CD4-positive, alpha-beta T cell (primary cell): ENCODE measurements around the gene IP6K3. TPM values are rescaled to one million over a fixed set of nuclear protein-coding genes. Genes with fewer than 3 reads are reported as not detected.

ENCODE experiments used
- ATAC-seq: fragments of 200-7000 bp; cut with Tn5 transposase; one replicate; pipeline ENCODE4 v1.10.0; 2022; ENCODE audit warnings: mild to moderate bottlenecking; ENCODE audit not compliant: poor library complexity
- CTCF ChIA-PET: fragments of 350-600 bp; sonication (Branson Sonifier 250); formaldehyde crosslinking; loops from one replicate; lab custom pipeline; 2021; ENCODE audit warnings: antibody characterized with exemption, inconsistent platforms; lab: Charles Lee
- POLR2A ChIA-PET: fragments of 350-600 bp; sonication (Branson Sonifier 250); formaldehyde crosslinking; loops from one replicate; lab custom pipeline; 2021; ENCODE audit warnings: antibody characterized with exemption, inconsistent platforms; lab: Charles Lee
- DNase-seq, 14 experiments: peaks; one replicate each; pipeline ENCODE4 v3.0.0-alpha.2; 2013 to 2020; ENCODE audit warnings: mixed read lengths in 2 of 14
- H3K27ac ChIP-seq, 2 donors: one replicate each; pipeline versions ENCODE4 v1.5.1 to v1.7.0; 2013; ENCODE audit warnings: low read length in 2 of 2, low read depth in 1 of 2, mild to moderate bottlenecking in 1 of 2
- H3K27me3 ChIP-seq, 2 experiments: 1 replicate in 1 of 2; 2 replicates in 1 of 2; pipeline versions ENCODE4 v1.6.1 to v1.7.0; 2013; ENCODE audit warnings: low read length in 2 of 2, control low read depth in 1 of 2, mild to moderate bottlenecking in 1 of 2, moderate library complexity in 1 of 2; ENCODE audit not compliant: insufficient read depth in 2 of 2, control insufficient read depth in 1 of 2
- H3K36me3 ChIP-seq: one replicate; pipeline ENCODE4 v1.6.1; 2013; ENCODE audit warnings: low read length, control low read depth; ENCODE audit not compliant: insufficient read depth
- H3K4me1 ChIP-seq: one replicate; pipeline ENCODE4 v1.6.1; 2013; ENCODE audit warnings: low read length, control low read depth; ENCODE audit not compliant: insufficient read depth
- H3K4me3 ChIP-seq: one replicate; pipeline ENCODE4 v1.5.1; 2013; ENCODE audit warnings: mild to moderate bottlenecking, low read length, moderate library complexity
- H3K9me3 ChIP-seq, 2 experiments: 1 replicate in 1 of 2; 2 replicates in 1 of 2; pipeline versions ENCODE4 v1.6.1 to v1.7.0; 2013; ENCODE audit warnings: low read length in 2 of 2, mild to moderate bottlenecking in 2 of 2, control low read depth in 1 of 2, moderate library complexity in 1 of 2; ENCODE audit not compliant: control insufficient read depth in 1 of 2, insufficient read depth in 1 of 2
- H3K27ac Mint-ChIP-seq: one replicate; pipeline ENCODE4 v1.8.0; 2020; ENCODE audit warnings: mixed read lengths
- H3K27me3 Mint-ChIP-seq: one replicate; pipeline ENCODE4 v1.8.0; 2021; ENCODE audit warnings: mixed read lengths
- H3K36me3 Mint-ChIP-seq: one replicate; pipeline ENCODE4 v1.8.0; 2021; ENCODE audit warnings: low read depth, mixed read lengths
- H3K4me1 Mint-ChIP-seq: one replicate; pipeline ENCODE4 v1.8.0; 2021; ENCODE audit warnings: low read depth, mixed read lengths
- H3K4me3 Mint-ChIP-seq: one replicate; pipeline ENCODE4 v1.8.0; 2020; ENCODE audit warnings: mild to moderate bottlenecking, mixed read lengths
- H3K9me3 Mint-ChIP-seq: one replicate; pipeline ENCODE4 v1.8.0; 2020; ENCODE audit warnings: mixed read lengths
- CTCF ChIP-seq: fragments of 200-600 bp; IDR thresholded peaks from one replicate; pipeline ENCODE4 v1.8.0; 2022; ENCODE audit warnings: antibody characterized with exemption, mild to moderate bottlenecking
- intact Hi-C, 2 experiments: fragments of 100-400 bp; cut with DNase I in 1 of 2; cut with micrococcal nuclease in 1 of 2; formaldehyde crosslinking; loops; one replicate each; pipeline versions ENCODE4 v1.15.1 to v1.9.0; 2023 to 2025; cut with DNase I, micrococcal nuclease
- total RNA-seq, 174 experiments: library from RNA in 2 of 174; stranded (reverse) in 2 of 174; gene quantifications; one replicate each; pipeline ENCODE4 v1.2.3 and lab custom pipeline; 2021 to 2026

Gene IP6K3
- total RNA-seq, 2 experiments from 2014 or later, result not detected

GRCh38 chr6:33693186-33694105 is 53.3 kb downstream of the IP6K3 start:
- peak overlapping the region; percentile 77 to 88 for H3K27ac ChIP-seq
- H3K27me3 Mint-ChIP-seq, result no peaks in the 10 kb centered on the region
- no peaks in the 10 kb centered on the region for H3K9me3 ChIP-seq
- H3K4me3 ChIP-seq, result no peak overlapping the region
- peaks cover 72% of the 10 kb centered on the region for H3K4me1 ChIP-seq
- peaks cover 61% of the 10 kb centered on the region for H3K36me3 Mint-ChIP-seq
- intact Hi-C loops, result loop anchor here in 1 of 2 experiments (5.0 to 10.0 kb wide), 2 partner anchors 71 to 239 kb away; partner anchors contain the start of genes ITPR3 and ZBTB9
- DNase-seq (peak in 1 of 14 experiments; percentile 17), ATAC-seq (no peak)
- TF ChIP-seq CTCF, result no peak
- H3K36me3 ChIP-seq, result peaks cover 76% of the 10 kb centered on the region
- POLR2A ChIA-PET, result interaction anchor here (0.7 to 2.9 kb wide), 10 partner anchors 10 to 123 kb away, joined by 3 to 20 read pairs (median 6); partner anchors contain the start of genes BAK1, ITPR3 and UQCC2
- no peaks in the 10 kb centered on the region for H3K9me3 Mint-ChIP-seq
- H3K4me3 Mint-ChIP-seq, result peak overlapping the region; percentile 81
- peaks cover 74% of the 10 kb centered on the region for H3K4me1 Mint-ChIP-seq
- H3K27ac Mint-ChIP-seq, result peak overlapping the region; percentile 97
- CTCF ChIA-PET, result interaction anchor here (1.0 to 2.3 kb wide), 2 partner anchors 9 to 18 kb away, joined by 4 to 9 read pairs; partner anchors contain the start of gene UQCC2
- no peaks in the 10 kb centered on the region for H3K27me3 ChIP-seq

- Mint-ChIP-seq H3K36me3 (peaks cover 68% of the 10 kb centered on the region), H3K4me3 (peak overlapping the region; percentile 5), H3K27ac (peak overlapping the region; percentile 97), H3K9me3 (no peaks in the 10 kb centered on the region), H3K27me3 (no peaks in the 10 kb centered on the region), H3K4me1 (peaks cover 68% of the 10 kb centered on the region)
- H3K4me3 ChIP-seq, result no peak overlapping the region
- H3K4me1 ChIP-seq, result peaks cover 65% of the 10 kb centered on the region
- H3K36me3 ChIP-seq, result peaks cover 76% of the 10 kb centered on the region
- ATAC-seq (peak; percentile 45), DNase-seq (peak; percentile 43 to 87 (median 60))
- TF ChIP-seq CTCF, result no peak
- H3K27ac ChIP-seq, result peak overlapping the region; percentile 77 to 88
- H3K27me3 ChIP-seq, result no peaks in the 10 kb centered on the region
- ChIA-PET POLR2A (interaction anchor here (1.3 to 2.9 kb wide), 3 partner anchors 23 to 113 kb away, joined by 5 to 20 read pairs (median 6); partner anchors contain the start of genes BAK1 and ITPR3), CTCF (interaction anchor here (2.3 kb wide), 1 partner anchor 19 kb away, joined by 9 read pairs; the partner anchor contains the start of gene UQCC2)
- intact Hi-C loops, result loop anchor here in 1 of 2 experiments (5.0 to 10.0 kb wide), 2 partner anchors 70 to 238 kb away; partner anchors contain the start of genes ITPR3 and ZBTB9
- no peaks in the 10 kb centered on the region for H3K9me3 ChIP-seq
Observed at GRCh38 chr6:33692760-33693158, 53.9 kb downstream of the IP6K3 start.

- Histone ChIP-seq H3K27me3 (no peaks in the 10 kb centered on the region), H3K4me1 (peaks cover 60% of the 10 kb centered on the region), H3K27ac (peak overlapping the region; percentile 77 to 88), H3K36me3 (peaks cover 76% of the 10 kb centered on the region), H3K4me3 (no peak overlapping the region), H3K9me3 (no peaks in the 10 kb centered on the region)
- Mint-ChIP-seq H3K4me3 (peak overlapping the region; percentile 5), H3K4me1 (peaks cover 62% of the 10 kb centered on the region), H3K27me3 (no peaks in the 10 kb centered on the region), H3K9me3 (no peaks in the 10 kb centered on the region), H3K36me3 (peaks cover 69% of the 10 kb centered on the region), H3K27ac (peak overlapping the region; percentile 97)
- DNase-seq, result no peak
- ChIA-PET CTCF (no interaction called here), POLR2A (interaction anchor here (1.4 to 2.9 kb wide), 2 partner anchors 23 to 71 kb away, joined by 6 to 20 read pairs; partner anchors contain the start of gene ITPR3)
- no peak for ATAC-seq
- no peak for TF ChIP-seq CTCF
- intact Hi-C loops, result loop anchor here in 1 of 2 experiments (5.0 to 10.0 kb wide), 2 partner anchors 70 to 237 kb away; partner anchors contain the start of genes ITPR3 and ZBTB9
Observed at GRCh38 chr6:33692078-33692759, 54.5 kb downstream of the IP6K3 start.
